ENCODE measurements around the gene TDRD12.

- TF ChIP-seq, protein P1, sequence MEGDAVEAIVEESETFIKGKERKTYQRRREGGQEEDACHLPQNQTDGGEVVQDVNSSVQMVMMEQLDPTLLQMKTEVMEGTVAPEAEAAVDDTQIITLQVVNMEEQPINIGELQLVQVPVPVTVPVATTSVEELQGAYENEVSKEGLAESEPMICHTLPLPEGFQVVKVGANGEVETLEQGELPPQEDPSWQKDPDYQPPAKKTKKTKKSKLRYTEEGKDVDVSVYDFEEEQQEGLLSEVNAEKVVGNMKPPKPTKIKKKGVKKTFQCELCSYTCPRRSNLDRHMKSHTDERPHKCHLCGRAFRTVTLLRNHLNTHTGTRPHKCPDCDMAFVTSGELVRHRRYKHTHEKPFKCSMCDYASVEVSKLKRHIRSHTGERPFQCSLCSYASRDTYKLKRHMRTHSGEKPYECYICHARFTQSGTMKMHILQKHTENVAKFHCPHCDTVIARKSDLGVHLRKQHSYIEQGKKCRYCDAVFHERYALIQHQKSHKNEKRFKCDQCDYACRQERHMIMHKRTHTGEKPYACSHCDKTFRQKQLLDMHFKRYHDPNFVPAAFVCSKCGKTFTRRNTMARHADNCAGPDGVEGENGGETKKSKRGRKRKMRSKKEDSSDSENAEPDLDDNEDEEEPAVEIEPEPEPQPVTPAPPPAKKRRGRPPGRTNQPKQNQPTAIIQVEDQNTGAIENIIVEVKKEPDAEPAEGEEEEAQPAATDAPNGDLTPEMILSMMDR (IDR thresholded peaks at IDR 0.05) = no peak
- TF ChIP-seq EZH2phosphoT487 (IDR thresholded peaks at IDR 0.05) (no peak), EZH2 (IDR thresholded peaks at IDR 0.05) (no peak)
These were observed 93.0 kb downstream of the TDRD12 start for GRCh38 chr19:32812571-32812970.
